ENCODE measurements around the gene GDPD5. TPM values are rescaled to one million over a fixed set of nuclear protein-coding genes. Genes with fewer than 3 reads are reported as not detected.

Gene GDPD5
- polyA plus RNA-seq, 1 donor, result 24.7 TPM

DNA sequence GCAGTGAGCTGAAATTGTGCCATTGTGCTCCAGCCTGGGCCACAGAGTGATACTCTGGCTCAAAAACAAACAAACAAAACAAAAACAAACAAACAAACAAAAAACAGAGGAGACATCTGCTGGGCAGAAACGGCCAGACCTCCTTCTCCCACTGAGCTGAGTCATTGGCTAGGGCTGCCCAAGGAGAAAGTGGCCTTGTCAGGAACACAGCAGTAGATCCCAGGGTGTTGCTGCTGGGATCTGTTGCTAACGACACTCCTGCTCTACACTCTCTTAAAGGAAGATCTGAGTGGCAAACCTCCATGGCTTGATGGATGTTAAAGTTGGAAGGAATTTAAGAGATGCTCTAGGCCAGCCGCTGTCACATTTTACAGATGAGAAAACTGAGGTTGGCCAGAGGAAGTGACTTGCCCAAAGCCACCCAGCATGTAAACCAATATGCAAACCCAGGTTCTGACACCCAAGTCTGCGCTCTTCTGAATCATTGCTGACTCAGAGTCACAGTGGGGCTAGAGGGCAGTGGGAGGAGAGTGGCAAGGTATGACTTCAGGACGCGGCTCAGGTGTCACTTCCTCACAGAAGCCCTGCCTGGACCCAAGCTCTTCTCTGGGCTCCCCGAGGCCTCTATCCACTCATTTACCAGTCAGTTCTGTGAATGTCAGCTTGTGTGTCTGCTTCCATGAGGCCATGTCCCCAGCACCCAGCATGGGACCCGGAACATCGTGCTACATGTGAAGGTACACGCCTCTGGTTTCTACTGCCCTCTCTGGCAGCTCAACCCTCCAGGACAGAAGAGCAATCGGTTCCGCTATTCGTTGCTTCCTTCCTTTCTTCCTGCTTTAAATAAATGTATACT lies 11.3 kb upstream of the GDPD5 start:
- no peak for DNase-seq (ENCODE audit: low read depth)

DNA sequence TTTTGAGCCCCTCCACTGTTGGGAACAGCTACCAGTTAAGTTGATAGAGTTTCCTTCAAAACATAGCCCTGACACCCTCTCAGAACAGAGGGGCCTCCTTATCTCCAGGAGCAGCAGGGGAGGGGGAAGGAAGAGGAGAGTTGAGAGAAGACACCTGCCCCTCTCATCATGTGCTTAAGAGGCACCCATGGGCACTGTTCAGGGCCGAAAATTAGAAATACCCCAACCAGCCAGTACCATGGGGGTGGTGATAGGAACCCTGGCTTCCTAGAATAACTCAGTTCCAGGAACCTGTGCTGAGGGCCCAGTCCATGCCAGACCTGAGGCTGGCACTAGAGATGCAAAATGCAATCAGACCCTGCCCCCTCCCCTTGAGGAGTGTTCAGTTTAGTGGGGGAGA lies 9.3 kb upstream of the GDPD5 start:
- DNase-seq (ENCODE audit: low read depth), result no peak

DNA sequence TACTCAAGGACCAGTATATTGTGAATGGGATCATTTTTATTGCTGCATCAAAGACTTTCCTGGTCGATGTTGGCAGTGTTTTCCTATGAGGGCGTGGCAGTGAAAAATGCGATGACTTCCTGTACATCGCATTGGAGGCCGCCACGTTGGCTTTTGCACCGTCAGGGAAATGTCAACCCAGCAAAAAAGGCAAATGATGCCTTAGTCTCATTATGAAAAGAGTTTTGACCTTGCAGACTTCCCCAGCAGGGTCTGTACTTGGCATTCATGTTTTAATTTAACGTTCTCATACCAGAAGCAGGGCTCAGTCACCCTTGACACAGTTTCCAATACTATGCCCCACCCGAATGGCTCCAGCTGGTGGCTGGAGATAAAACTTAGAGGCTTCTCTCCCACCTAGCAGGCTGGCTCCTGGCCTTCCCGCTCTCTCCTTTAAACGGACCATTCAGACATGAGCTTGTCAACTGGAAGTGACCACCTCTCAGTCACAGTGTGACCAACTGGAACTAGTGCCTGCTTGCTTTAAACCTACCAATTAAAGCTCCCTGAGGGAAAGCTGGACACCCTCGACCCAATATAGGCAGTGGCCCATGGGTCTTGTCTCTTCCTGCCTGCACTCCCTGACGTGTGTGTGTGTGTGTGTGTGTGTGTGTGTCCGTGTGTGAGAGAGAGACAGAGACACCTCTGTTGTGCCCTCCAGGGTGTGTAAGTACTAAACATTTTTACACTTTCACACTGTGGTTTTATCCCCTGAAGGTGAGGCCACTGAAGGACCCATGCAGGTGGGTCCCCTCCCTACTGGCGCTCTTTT lies 8.7 kb upstream of the GDPD5 start:
- no peak for DNase-seq (ENCODE audit: low read depth)

DNA sequence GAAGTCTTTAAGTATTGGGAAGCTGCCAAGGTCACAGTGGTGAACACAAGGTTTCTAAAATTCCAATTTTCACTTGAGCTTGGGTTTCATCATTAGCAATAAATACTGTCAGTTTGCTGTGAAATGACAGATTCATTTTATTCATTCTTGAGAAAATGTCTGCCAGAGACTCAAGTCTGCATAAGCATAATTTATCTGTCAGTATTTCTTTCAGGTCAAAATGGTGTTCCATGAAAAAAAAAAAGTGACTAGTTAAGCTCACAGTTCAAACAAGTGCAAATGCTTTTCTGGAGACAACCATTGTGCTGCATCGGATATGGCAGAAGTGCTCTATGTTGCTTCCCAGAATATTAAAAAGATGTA lies 8.1 kb upstream of the GDPD5 start:
- no peak for DNase-seq (ENCODE audit: low read depth)

DNA sequence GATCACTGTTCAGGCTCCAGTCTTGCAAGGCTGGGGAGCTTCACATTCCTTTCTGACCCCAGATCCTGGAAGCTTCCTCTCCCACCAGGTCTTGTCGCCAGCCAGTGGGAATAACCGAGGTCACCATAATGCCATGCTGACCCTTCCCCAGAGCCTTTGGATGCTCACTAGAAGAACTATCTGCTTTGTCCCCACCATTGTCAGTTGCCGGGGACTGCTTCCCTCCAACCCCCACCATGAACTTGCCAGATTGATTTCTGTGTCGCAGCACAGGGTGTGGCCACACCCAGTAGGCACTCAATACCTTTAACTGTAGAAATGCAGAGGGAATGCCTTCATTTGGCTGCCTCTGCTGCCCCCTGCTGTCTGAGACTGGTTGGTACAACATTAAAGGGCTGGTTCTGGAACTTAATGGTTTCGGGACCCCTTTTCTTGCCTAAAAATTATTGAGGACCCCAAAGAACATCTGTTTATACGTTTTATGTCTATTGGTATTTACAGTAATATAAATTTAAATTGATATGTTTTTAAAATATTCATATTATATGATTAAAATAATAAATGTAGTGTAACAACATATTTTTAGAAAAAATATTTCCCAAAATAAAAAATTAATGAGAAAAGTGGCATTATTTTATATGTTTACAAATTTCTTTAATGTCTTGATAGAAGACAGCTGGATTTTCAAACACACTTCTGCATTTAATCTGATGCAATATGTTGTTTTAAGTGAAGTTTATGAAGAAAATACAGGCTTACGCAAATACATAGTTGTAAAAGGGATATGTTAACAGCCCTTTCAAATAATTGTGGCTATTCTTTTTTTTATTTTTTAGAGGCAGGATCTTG lies 6.7 kb upstream of the GDPD5 start:
- no peak for DNase-seq (ENCODE audit: low read depth)

DNA sequence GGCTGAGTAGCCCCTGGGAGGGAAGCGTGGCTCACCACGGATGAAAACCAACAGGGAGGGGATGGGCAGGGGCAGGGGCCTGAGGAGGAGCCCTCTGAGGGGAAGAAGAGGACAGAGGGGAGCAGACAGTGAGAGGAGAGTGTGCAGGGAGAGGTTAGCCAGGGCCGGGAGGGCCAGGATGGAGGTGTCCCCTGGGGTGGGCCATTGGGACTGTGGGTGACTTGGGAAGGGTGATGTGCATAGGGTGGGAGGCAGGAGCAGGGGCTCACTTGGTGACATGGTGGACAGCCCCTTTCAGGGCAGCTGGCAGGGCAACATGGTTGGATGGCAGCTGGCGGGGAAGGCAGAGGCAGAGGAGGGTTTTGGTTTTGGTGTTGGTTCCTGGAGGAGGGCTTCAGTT lies 5.6 kb upstream of the GDPD5 start:
- no peak for DNase-seq (ENCODE audit: low read depth)

DNA sequence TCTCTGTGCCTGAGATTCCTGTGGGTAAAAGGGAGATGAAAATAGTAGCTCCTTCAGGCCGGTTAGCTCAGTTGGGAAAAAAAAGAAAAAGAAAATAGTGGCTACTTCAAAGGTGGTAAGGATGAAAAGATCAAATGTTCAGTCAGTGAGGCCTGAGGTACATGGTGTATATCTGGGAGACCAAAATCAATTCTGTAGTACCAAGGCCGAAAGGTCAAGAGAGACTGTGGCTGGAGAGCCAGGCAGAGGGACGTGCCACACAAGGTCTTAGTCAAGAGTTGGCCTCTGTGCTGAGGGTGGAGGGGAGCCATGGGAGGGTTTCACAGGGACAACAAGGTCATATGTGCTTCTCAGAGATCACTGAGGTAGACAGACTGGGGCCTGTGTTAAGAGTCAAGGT lies 4.8 kb upstream of the GDPD5 start:
- DNase-seq (ENCODE audit: low read depth), result no peak

DNA sequence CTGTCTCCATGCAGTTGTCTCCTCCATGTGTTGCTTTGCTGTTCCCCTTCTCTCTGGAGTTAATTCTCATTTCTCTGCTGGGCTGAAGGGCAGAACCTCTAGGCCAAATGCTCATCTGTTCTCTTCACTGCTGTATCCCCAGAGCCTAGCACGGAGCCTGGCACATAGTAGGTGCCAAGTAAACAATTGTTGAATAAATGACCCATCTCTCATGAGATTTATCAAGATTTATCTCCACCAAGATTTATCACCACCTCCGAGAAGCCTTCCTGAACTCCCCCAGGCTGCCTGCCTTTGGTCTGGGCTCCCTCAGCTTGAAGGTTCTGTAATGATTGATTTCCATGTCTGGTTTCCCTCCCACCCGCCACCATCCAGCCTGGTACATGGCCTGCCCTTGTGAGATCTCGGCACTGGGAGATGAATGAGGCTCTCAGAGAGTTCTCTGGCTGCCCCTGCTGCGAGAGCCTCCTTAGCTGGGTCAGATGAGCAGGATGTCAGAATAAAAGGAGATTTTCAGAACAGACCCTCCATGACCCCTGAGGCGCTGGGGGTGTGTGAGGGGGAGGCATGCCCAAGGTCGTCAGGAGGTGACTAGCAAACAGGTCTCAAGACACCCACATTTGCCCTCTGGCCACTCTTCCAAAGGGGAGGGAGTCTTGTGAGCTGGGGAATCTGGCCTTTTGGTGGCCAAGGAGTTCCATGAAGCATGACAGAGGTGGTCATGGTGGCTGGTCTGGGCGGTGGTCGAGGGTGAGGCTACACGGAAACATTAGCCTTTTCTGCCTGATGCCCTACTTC lies 2.4 kb upstream of the GDPD5 start:
- DNase-seq (ENCODE audit: low read depth), result no peak

DNA sequence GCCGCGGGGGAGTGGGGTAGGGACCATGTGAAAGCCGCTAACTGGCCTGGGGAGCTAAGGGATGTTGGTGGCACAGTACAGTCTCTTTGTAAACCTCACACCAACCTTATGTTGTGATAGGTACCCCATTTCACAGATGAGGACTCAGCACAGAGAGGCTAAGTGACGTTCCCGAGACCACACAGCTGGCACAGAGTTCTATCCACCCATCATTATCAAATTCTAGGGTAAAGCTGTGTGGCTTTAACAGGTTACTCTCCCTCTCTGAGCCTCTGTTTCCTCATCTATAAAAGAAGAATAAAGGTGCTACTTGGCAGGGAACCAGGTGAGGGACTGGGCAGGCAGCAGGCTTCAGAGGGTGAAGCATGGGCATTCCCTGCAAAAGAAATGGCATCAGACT lies 1.4 kb upstream of the GDPD5 start:
- no peak for DNase-seq (ENCODE audit: low read depth)

DNA sequence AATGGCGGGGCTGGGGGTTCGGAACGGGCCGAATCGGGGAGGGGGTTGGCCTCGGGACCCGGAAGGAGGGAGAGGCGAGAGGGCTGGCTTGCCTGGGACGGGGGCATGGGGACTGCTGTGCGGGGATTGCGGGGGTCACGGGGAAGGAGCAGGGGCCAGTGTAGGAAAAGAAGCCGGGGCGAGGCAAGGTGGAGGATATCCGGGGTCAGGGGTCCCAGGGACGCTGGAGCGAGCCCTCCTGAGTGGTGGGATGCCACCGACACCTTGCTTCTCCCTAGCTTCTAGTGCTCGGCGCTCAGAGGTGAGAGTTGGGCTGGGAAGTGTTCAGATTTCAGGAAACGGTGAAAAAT lies 426 bp upstream of the GDPD5 start:
- no peak for DNase-seq (ENCODE audit: low read depth)

DNA sequence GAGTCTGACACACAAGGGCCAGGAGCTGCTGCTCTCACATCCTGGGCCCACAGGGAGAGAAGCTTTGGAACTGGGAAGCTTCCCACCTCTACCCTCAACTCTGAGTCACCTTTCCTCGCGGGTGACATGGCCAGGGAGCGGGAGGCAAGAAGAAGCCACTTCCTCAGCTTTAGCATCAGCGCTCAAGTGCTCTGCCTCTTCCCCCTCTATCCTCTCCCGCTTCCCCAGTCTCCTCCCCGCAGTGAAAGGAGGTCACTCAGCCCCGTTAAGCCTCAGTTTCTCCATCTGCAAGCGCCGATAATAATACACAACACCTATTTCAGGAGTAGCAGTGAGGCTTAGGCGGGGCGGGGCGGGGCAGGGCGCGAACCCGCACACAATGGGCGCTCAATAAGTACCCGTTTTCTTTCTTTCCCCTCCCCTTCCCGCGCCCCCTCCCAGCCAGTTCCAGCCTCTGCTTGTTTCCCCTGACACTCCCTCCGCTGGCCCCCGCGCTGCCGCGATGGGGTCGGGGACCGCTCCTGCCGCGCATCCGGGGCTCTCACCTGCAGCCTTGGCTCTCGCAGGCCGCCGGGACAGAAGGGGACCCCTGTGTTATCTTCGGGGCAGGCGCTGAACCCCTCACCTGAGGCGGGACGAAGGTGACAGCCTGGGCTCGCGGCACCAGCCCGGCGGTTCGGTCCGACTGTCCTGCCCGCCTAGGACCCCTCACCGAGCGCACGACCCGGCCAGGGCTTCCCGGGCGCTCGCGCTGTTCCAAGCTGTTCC lies 892 bp downstream of the GDPD5 start:
- DNase-seq (ENCODE audit: low read depth), result no peak

DNA sequence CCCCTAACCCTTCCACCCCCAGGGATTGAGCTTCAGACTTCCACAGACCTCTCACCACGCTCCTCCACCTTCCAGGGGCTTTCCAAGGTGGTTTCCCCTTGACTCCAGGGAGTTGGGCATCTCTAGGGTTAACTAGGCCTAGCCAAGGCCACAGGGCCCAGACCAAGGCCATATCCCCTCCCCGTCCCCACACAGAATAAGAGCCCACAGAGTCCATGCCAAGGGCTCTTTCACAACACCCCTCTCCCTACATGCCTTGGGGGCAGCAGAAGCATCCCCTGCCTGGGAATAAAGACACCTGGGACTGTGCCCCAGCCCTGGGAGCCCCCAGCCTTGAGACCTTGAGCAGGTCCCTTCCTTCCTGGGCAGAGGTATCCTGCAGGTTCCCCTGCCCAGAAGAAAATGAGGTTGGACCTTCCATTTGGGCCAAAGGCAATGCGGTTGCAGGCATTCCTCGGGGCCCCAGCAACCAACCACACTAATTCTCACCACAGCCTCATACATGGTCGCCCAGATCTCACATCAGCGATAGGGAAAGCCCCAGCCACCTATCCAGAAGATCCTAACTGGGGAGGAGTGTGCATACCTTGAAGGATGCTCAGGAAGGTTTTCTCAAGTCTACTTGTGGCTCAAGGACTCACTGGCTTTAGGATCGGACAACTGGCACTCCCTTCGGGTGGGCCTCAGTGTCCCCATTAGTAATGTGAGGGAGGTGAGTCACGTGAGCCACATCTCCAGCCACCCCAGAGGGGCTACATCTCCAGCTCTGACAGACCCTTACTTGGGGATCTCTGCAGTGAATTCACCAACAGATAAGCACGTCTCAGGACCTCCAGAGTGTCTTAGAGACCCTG lies 1.7 kb downstream of the GDPD5 start:
- no peak for DNase-seq (ENCODE audit: low read depth)

DNA sequence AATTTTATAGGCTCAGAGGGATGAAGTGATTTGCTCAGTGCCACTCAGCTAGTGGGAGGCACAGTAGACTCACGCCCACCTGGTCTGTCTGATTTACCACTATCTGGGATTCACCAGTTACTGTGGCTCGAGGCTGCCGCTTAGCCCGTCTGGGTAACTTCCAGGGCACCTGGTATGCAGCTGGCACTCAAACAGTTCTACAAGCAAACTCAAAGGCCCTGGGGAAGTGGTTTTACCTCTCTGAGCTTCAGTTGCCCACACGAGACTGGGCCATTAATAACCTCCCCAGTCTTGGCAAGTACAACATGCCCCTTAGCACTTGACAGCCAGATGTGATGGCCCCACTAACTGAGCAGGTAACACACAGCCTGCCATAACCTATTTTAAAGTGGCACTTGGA lies 2.6 kb downstream of the GDPD5 start:
- no peak for DNase-seq (ENCODE audit: low read depth)

DNA sequence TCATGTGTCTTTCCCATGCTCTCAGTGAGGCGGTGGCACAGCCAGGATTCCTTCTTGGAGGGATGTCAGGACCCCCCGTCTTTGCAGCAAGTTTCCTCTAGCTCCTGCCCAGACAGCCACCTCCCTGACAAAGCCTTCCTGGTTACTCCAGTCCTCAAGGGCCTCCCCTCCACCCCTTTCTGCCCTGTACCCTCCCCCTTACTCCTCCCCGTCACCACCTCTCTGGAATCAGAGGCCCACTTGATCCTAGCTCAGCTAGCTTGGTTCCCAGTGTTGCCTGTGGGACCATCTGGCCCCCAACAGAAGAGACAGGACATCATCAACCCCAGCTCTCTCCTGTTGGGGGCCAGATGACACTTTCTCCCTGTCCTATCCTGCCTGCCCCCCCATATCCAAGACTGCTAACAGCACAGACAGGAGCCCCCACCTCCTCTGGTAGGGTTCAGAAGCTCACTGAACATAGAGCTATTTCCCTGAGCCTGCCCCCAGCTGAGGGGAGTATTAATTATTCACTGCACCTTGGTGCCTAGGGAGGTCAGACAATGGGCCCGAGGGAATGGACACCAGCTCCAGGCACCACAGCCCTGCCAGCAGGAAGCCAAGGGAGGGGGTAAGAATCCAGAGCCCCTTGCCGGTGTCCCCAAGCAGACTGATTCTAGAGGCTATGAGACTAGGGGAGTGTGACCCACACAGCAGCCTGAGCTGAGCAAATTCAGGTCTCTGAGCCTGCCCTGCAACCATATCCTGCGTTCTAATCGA lies 3.3 kb downstream of the GDPD5 start:
- no peak for DNase-seq (ENCODE audit: low read depth)

DNA sequence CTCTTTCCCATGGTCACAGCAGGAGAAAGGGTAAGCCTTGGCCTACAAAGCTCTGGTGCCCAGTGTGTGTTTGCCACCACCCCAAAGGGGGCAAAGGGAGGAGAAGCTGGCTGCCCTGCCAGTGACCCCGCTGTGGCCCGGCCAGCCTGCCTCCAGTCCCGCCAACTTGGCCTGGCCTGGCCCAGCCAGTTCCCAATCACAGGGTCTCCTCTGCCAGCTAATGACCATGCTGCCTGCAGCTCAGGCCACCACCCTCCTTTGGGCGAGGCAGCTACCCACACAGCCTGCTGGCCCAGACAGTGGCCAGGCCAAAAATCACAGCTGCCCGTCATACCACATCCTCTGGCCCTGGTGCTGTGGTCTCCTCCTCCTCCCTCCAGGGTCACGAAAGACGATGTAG lies 5.1 kb downstream of the GDPD5 start:
- DNase-seq (ENCODE audit: low read depth), result no peak

DNA sequence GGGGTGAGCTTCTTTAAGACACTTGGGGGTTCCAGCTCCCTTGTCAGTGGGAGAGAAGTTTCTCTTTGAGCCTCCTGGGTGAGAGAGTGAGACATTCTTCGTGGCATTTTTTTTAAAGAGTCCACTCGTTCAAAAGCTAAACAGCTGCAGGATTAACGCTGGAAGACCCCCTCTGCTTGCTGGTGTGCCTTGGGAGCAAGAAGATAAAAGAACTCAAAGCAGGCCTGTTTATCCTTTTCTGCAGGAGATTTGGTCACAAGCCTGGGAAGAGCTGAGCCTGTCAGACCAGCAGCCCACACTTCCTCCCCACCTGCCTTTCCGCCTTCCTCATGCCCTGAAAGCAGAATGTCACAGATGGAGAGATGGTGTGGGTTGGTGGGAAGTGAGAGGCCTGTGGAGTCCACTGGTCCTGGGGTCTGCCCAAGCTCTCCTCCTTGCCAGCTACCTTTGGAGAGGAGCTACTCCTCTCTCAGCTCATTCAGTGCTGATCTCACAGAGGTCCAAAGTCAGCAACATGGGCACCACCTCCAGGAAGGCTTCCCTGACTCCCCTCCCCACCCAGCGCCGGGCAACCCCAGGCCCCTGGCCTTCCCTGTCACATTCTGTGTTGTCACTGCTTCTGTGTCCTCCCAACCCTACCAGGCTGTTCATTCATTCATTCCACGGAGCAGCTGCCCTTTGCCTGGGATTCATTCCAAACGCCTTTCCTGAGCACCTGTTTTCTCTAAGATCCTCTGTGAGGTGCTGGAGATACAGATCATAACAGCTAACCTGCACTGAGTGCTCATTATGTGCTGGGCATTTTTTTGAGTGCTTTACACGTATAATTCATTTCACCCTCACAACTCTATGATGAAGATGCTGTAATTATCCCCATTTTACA lies 6.7 kb downstream of the GDPD5 start:
- no peak for DNase-seq (ENCODE audit: low read depth)

DNA sequence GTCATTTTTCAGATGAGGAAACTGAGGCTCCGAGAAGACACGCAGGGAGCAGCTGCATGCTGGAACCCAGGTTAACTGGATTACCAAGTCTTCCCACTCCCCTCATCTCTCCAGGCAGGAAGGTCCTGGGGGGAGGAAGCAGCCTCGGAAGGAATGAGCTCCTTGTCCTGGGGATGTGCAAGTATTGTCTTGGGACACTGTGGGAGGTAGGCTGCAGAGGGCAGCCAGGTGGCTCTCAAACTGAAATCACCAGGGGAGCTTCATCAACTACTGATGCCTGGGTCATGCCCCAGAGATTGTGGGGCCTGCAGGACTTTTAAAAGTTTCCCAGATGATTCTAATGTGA lies 7.6 kb downstream of the GDPD5 start:
- DNase-seq (ENCODE audit: low read depth), result no peak

DNA sequence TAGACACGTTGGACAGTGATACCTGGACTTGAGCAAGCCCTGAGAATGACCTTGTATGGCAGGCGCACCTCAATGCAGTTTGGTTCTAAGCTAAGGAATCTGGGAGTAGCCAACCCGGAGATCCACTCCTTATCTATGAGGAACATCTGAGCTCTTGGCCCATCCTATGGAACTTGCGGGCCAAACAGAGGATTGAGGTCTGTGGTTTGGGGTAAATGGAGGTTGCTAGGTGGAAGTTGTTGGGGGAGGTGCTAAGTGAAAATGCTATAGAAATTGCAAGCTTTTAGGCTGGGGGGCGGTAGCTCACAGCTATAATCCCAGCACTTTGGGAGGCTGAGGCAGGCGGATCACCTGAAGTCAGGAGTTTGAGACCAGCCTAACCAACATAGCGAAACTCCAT lies 8.9 kb downstream of the GDPD5 start:
- DNase-seq (ENCODE audit: low read depth), result no peak
